OCI-LY3 (cell line): ENCODE measurements around the gene FSCB.

ENCODE experiments used
- CTCF ChIP-seq: fragments of 200-600, 300-600 bp; sonication (generic); IDR thresholded peaks from 2 replicates; pipeline ENCODE4 v1.5.1; 2014; ENCODE audit warnings: antibody characterized with exemption, low read length, low read depth
- EZH2phosphoT487 ChIP-seq: fragments of 200-600 bp; shearing (Covaris generic); IDR thresholded peaks from 2 replicates; pipeline ENCODE4 v1.6.1; 2018; ENCODE audit warnings: antibody characterized with exemption, mixed run types, low read depth

GRCh38 chr14:44528180-44528579 is 21.1 kb upstream of the FSCB start:
- TF ChIP-seq CTCF (no peak), EZH2phosphoT487 (no peak)
